Hepatocyte (in vitro differentiated cells): Measurements from ENCODE around the gene MYOF. TPM values are rescaled to one million over a fixed set of nuclear protein-coding genes. Genes with fewer than 3 reads are reported as not detected.

Source experiments
- DNase-seq: peaks from one replicate; pipeline ENCODE4 v3.0.0-alpha.2; 2016; ENCODE audit warnings: low spot score
- H2AFZ ChIP-seq: fragments of 200-600 bp; sonication (generic); 2 replicates; pipeline ENCODE4 v1.6.0; 2016; ENCODE audit warnings: antibody characterized with exemption, mild to moderate bottlenecking
- H3K27ac ChIP-seq: fragments of 200-600 bp; sonication (generic); 2 replicates; pipeline ENCODE4 v1.5.1; 2016; ENCODE audit warnings: mild to moderate bottlenecking
- H3K27me3 ChIP-seq: fragments of 200-600 bp; sonication (generic); 2 replicates; pipeline ENCODE4 v1.6.1; 2016
- H3K36me3 ChIP-seq: fragments of 200-600 bp; sonication (generic); replicated peaks from 2 replicates; pipeline ENCODE4 v1.5.1; 2016; ENCODE audit warnings: low read depth; ENCODE audit not compliant: insufficient read depth
- H3K4me1 ChIP-seq: fragments of 200-600 bp; sonication (generic); 2 replicates; pipeline ENCODE4 v1.5.1; 2016; ENCODE audit warnings: mild to moderate bottlenecking, moderate library complexity; ENCODE audit not compliant: insufficient read depth
- H3K4me2 ChIP-seq: fragments of 200-600 bp; sonication (generic); 2 replicates; pipeline ENCODE4 v1.6.0; 2016
- H3K4me3 ChIP-seq: fragments of 200-600 bp; sonication (generic); 2 replicates; pipeline ENCODE4 v1.5.1; 2016; ENCODE audit warnings: mild to moderate bottlenecking
- H3K79me2 ChIP-seq: fragments of 200-600 bp; sonication (generic); 2 replicates; pipeline ENCODE4 v1.6.0; 2017; ENCODE audit warnings: mild to moderate bottlenecking
- H3K9me2 ChIP-seq: fragments of 200-600 bp; sonication (generic); replicated peaks from 2 replicates; pipeline ENCODE4 v1.6.0; 2017; ENCODE audit warnings: mild to moderate bottlenecking; ENCODE audit not compliant: insufficient read depth
- H3K9me3 ChIP-seq: fragments of 200-600 bp; sonication (generic); 2 replicates; pipeline ENCODE4 v1.5.1; 2016; ENCODE audit warnings: low read depth, mild to moderate bottlenecking
- H4K20me1 ChIP-seq: fragments of 200-600 bp; sonication (generic); 2 replicates; pipeline ENCODE4 v1.6.0; 2016; ENCODE audit warnings: mild to moderate bottlenecking; ENCODE audit not compliant: insufficient read depth, poor library complexity, severe bottlenecking
- EZH2 ChIP-seq: fragments of 200-600 bp; sonication (generic); IDR thresholded peaks from 2 replicates; pipeline ENCODE4 v1.6.1; 2016; ENCODE audit warnings: antibody characterized with exemption, mild to moderate bottlenecking, borderline replicate concordance
- EZH2phosphoT487 ChIP-seq: fragments of 200-600 bp; sonication (generic); IDR thresholded peaks from one replicate; pipeline ENCODE4 v1.6.1; 2018; ENCODE audit warnings: antibody characterized with exemption, mild to moderate bottlenecking, low read depth, moderate library complexity; ENCODE audit not compliant: unreplicated experiment, severe bottlenecking
- WGBS: methylation state at CpG from one replicate; pipeline ENCODE4 v1.1.6; 2016; ENCODE audit warnings: low lambda C conversion rate; ENCODE audit errors: missing lambda C conversion rate; 5-methylcytosine and 5-hydroxymethylcytosine counted together
- polyA plus RNA-seq: library from polyadenylated mRNA; unstranded; fragments of >200 nt; fragmentation: Nextera tagmentation; extraction: Ambion mirVana; gene quantifications from 2 replicates; pipeline ENCODE4 v1.2.1, GENCODE V29; 2016
- total RNA-seq: library from RNA; depleted of rRNA; stranded (reverse); fragments of >200 nt; gene quantifications from 2 replicates; pipeline ENCODE4 v1.2.3, GENCODE V29; 2014
- TF ChIP-seq, protein P1 (sequence below): fragments of 200-600 bp; sonication (generic); IDR thresholded peaks from 2 replicates; pipeline ENCODE4 v1.5.1; 2016; ENCODE audit warnings: antibody characterized with exemption, mild to moderate bottlenecking; ENCODE audit not compliant: poor library complexity

The MYOF gene, protein sequence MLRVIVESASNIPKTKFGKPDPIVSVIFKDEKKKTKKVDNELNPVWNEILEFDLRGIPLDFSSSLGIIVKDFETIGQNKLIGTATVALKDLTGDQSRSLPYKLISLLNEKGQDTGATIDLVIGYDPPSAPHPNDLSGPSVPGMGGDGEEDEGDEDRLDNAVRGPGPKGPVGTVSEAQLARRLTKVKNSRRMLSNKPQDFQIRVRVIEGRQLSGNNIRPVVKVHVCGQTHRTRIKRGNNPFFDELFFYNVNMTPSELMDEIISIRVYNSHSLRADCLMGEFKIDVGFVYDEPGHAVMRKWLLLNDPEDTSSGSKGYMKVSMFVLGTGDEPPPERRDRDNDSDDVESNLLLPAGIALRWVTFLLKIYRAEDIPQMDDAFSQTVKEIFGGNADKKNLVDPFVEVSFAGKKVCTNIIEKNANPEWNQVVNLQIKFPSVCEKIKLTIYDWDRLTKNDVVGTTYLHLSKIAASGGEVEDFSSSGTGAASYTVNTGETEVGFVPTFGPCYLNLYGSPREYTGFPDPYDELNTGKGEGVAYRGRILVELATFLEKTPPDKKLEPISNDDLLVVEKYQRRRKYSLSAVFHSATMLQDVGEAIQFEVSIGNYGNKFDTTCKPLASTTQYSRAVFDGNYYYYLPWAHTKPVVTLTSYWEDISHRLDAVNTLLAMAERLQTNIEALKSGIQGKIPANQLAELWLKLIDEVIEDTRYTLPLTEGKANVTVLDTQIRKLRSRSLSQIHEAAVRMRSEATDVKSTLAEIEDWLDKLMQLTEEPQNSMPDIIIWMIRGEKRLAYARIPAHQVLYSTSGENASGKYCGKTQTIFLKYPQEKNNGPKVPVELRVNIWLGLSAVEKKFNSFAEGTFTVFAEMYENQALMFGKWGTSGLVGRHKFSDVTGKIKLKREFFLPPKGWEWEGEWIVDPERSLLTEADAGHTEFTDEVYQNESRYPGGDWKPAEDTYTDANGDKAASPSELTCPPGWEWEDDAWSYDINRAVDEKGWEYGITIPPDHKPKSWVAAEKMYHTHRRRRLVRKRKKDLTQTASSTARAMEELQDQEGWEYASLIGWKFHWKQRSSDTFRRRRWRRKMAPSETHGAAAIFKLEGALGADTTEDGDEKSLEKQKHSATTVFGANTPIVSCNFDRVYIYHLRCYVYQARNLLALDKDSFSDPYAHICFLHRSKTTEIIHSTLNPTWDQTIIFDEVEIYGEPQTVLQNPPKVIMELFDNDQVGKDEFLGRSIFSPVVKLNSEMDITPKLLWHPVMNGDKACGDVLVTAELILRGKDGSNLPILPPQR (N-terminal part only)
- total RNA-seq (41.8 and 47.9 TPM in 2 replicates), polyA plus RNA-seq (16.6 and 28.0 TPM in 2 replicates)

DNA sequence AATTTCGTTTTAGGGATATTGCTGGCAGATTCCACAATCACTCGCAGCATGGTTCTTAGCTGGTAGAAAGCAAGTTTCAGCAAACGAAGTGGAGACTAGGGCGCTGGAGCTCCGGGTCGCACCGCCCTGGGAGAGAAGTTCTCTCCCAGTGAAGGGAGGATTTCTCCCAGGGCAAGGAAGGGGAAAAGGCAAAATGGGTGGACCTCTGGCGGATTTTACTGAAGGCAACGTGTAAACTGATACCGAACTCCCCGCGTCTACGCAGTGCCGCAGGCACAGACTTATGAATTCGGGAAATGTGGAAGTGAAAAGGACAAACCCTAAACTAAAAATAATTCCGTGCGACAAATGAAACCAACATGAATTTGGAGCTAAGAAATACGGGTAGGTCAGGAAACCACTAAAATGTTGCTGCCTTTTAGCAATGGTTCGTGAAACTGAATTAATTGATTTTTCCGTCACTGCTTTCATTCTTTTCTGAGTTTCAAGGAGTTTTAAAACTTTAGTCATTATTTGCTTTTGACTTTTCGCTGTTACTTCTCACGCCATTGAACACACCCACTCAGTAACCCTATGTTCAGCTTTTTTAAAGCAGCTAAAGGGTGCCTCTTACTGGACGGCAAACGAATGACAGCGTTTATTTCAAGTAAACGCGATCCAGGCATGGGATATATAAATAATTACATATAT is at the start of gene MYOF:
Gene MYOF (minus strand): TSS at position 190 of the 690 bp plus-strand sequence. CDS start 140 bp downstream, at position 50.
- Histone ChIP-seq H3K9me2 (no peaks in the 10 kb centered on the region), H3K4me3 (peak within 1 kb of the TSS; percentile 34), H3K79me2 (peaks cover 37% of the 10 kb centered on the region), H2AFZ (peak within 1 kb of the TSS; percentile 58), H3K36me3 (no peaks in the 10 kb centered on the region), H3K4me1 (peaks cover 9% of the 10 kb centered on the region), H3K4me2 (peak within 1 kb of the TSS; percentile 71), H3K9me3 (no peaks in the 10 kb centered on the region), H3K27ac (peak within 1 kb of the TSS; percentile 95), H3K27me3 (no peaks in the 10 kb centered on the region), H4K20me1 (no peaks in the 10 kb centered on the region)
- 1% methylated on average over 27 of the region's 27 CpGs for WGBS
- no peak for TF ChIP-seq EZH2
- TF ChIP-seq, protein P1, sequence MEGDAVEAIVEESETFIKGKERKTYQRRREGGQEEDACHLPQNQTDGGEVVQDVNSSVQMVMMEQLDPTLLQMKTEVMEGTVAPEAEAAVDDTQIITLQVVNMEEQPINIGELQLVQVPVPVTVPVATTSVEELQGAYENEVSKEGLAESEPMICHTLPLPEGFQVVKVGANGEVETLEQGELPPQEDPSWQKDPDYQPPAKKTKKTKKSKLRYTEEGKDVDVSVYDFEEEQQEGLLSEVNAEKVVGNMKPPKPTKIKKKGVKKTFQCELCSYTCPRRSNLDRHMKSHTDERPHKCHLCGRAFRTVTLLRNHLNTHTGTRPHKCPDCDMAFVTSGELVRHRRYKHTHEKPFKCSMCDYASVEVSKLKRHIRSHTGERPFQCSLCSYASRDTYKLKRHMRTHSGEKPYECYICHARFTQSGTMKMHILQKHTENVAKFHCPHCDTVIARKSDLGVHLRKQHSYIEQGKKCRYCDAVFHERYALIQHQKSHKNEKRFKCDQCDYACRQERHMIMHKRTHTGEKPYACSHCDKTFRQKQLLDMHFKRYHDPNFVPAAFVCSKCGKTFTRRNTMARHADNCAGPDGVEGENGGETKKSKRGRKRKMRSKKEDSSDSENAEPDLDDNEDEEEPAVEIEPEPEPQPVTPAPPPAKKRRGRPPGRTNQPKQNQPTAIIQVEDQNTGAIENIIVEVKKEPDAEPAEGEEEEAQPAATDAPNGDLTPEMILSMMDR: peak; percentile 83
- TF ChIP-seq EZH2phosphoT487: no peak
- peak; percentile 87 for DNase-seq

DNA sequence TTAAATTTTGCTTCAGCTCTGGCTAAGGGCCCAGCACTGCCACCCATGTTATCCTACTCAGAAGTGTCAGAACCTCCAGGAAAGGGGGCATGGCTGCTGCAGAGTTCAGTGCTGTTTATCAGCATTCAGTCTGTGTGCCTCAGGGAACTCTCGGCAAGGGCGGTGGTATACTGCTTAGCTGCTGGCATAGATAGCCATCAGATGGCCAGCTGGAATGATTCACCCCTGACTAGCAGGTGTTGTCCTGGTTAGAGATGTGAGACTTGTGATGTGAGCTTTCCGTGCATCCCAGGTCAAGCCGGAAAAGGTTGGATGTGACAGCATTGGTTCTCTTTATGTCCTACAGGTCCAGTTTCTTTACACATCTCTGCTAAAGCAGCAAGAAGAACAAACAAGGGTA is 36.4 kb upstream of the MYOF start:
- DNase-seq: no peak
- Histone ChIP-seq H3K36me3 (no peaks in the 10 kb centered on the region), H3K4me3 (no peak overlapping the region), H3K4me1 (no peaks in the 10 kb centered on the region), H2AFZ (no peak overlapping the region), H4K20me1 (no peaks in the 10 kb centered on the region), H3K27ac (no peak overlapping the region), H3K79me2 (no peaks in the 10 kb centered on the region), H3K9me2 (no peaks in the 10 kb centered on the region), H3K27me3 (no peaks in the 10 kb centered on the region), H3K4me2 (no peak overlapping the region), H3K9me3 (no peaks in the 10 kb centered on the region)
- WGBS: 96% methylated on average over 4 of the region's 4 CpGs
- TF ChIP-seq, protein P1: no peak
- TF ChIP-seq EZH2: no peak
- TF ChIP-seq EZH2phosphoT487: no peak

DNA sequence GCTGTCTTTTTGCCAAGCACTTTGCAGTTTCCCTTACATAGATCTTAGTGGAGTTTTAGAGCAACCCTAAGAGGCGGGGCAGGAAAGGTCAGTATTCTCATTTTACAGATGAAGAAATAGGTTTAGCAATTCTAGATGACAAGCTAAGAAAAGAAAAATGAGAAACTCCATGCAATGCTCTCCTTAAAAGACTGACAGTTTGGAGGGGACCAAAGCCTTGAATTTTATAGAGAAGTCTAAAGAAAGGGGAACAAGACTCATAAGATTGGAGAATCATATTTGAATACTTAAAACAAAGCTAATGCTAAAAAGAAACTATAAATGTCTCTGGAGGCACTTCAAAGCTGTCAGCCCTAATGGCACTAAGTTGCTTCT is 33.9 kb upstream of the MYOF start:
- Histone ChIP-seq H3K4me3 (no peak overlapping the region), H4K20me1 (no peaks in the 10 kb centered on the region), H3K36me3 (no peaks in the 10 kb centered on the region), H3K27me3 (no peaks in the 10 kb centered on the region), H3K4me2 (no peak overlapping the region), H3K9me2 (no peaks in the 10 kb centered on the region), H3K9me3 (no peaks in the 10 kb centered on the region), H3K27ac (no peak overlapping the region), H2AFZ (no peak overlapping the region), H3K4me1 (no peaks in the 10 kb centered on the region), H3K79me2 (no peaks in the 10 kb centered on the region)
- no peak for TF ChIP-seq EZH2phosphoT487
- TF ChIP-seq, protein P1: no peak
- no peak for TF ChIP-seq EZH2
- 100% methylated on average over 1 of the region's 1 CpG for WGBS
- no peak for DNase-seq
